HFFc6 (cell line): Measurements from ENCODE around the gene DEF6. TPM values are rescaled to one million over a fixed set of nuclear protein-coding genes. Genes with fewer than 3 reads are reported as not detected.
A peak's percentile ranks its signal among the peaks of the same experiment; 100 is the strongest.

ENCODE experiments used
- DNase-seq: peaks from one replicate; pipeline ENCODE4 v3.0.0-alpha.2; 2018
- H3K27ac Mint-ChIP-seq: 2 replicates; pipeline ENCODE4 v1.8.0; 2020; ENCODE audit warnings: mild to moderate bottlenecking, mixed read lengths
- H3K27me3 Mint-ChIP-seq: 2 replicates; pipeline ENCODE4 v1.8.0; 2021; ENCODE audit warnings: mild to moderate bottlenecking, moderate library complexity, mixed read lengths; ENCODE audit not compliant: insufficient read depth
- H3K36me3 Mint-ChIP-seq: 2 replicates; pipeline ENCODE4 v1.8.0; 2021; ENCODE audit warnings: low read depth, mixed read lengths
- H3K4me1 Mint-ChIP-seq: 2 replicates; pipeline ENCODE4 v1.8.0; 2020; ENCODE audit warnings: low read depth, mixed read lengths
- H3K4me3 Mint-ChIP-seq: 2 replicates; pipeline ENCODE4 v1.8.0; 2020; ENCODE audit warnings: mild to moderate bottlenecking, moderate library complexity, mixed read lengths
- H3K9me3 Mint-ChIP-seq: 2 replicates; pipeline ENCODE4 v1.8.0; 2020; ENCODE audit warnings: mild to moderate bottlenecking, mixed read lengths
- total RNA-seq, 6 experiments: library from RNA; stranded (reverse); fragmentation: NEBNext Ultra II Directional; extraction: Animal tissue kit (Norgen Biotek cat#: 25700); gene quantifications; 2 replicates in 1 of 6; 3 replicates in 5 of 6; pipeline ENCODE4 v1.2.3, GENCODE V29; 2021
- TF ChIP-seq, protein P1 (sequence below): fragments of 200-600 bp; sonication (generic); IDR thresholded peaks from 2 replicates; pipeline ENCODE4 v1.5.0; 2021; ENCODE audit warnings: antibody characterized with exemption, mild to moderate bottlenecking

The DEF6 gene
- total RNA-seq, 6 experiments from 2014 or later: 2.8 to 4.8 (median 3.6) TPM

GRCh38 chr6:35342258-35343091, 44.9 kb downstream of the DEF6 start, which contains the start of gene PPARD:
TSS of gene PPARD (plus strand) at chr6:35342558. CDS start at chr6:35411088, 68,530 bp downstream.
- peaks cover 3% of the 10 kb centered on the region for H3K27me3 Mint-ChIP-seq
- DNase-seq: peak; percentile 94
- TF ChIP-seq, protein P1, sequence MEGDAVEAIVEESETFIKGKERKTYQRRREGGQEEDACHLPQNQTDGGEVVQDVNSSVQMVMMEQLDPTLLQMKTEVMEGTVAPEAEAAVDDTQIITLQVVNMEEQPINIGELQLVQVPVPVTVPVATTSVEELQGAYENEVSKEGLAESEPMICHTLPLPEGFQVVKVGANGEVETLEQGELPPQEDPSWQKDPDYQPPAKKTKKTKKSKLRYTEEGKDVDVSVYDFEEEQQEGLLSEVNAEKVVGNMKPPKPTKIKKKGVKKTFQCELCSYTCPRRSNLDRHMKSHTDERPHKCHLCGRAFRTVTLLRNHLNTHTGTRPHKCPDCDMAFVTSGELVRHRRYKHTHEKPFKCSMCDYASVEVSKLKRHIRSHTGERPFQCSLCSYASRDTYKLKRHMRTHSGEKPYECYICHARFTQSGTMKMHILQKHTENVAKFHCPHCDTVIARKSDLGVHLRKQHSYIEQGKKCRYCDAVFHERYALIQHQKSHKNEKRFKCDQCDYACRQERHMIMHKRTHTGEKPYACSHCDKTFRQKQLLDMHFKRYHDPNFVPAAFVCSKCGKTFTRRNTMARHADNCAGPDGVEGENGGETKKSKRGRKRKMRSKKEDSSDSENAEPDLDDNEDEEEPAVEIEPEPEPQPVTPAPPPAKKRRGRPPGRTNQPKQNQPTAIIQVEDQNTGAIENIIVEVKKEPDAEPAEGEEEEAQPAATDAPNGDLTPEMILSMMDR: peak; percentile 97
- H3K4me3 Mint-ChIP-seq: peak within 1 kb of the TSS; percentile 98
- H3K4me1 Mint-ChIP-seq: peaks cover 36% of the 10 kb centered on the region
- H3K27ac Mint-ChIP-seq: peak within 1 kb of the TSS; percentile 93
- peaks cover 32% of the 10 kb centered on the region for H3K36me3 Mint-ChIP-seq
- no peaks in the 10 kb centered on the region for H3K9me3 Mint-ChIP-seq

- DNase-seq: no peak
- peaks cover 35% of the 10 kb centered on the region for H3K4me1 Mint-ChIP-seq
- H3K27ac Mint-ChIP-seq: peak overlapping the region; percentile 93
- no peaks in the 10 kb centered on the region for H3K9me3 Mint-ChIP-seq
- peak overlapping the region; percentile 98 for H3K4me3 Mint-ChIP-seq
- H3K36me3 Mint-ChIP-seq: peaks cover 35% of the 10 kb centered on the region
- H3K27me3 Mint-ChIP-seq: peaks cover 2% of the 10 kb centered on the region; the same call in 1 of the 2 replicates
- TF ChIP-seq, protein P1: no peak
Measured at GRCh38 chr6:35343092-35343834, 45.6 kb downstream of the DEF6 start.

GRCh38 chr6:35343835-35344550, 46.4 kb downstream of the DEF6 start:
- Mint-ChIP-seq H3K4me1 (peaks cover 35% of the 10 kb centered on the region), H3K27me3 (peaks cover 3% of the 10 kb centered on the region; the same call in 1 of the 2 replicates), H3K4me3 (peak overlapping the region; percentile 98), H3K9me3 (no peaks in the 10 kb centered on the region), H3K27ac (peak overlapping the region; percentile 93), H3K36me3 (peaks cover 41% of the 10 kb centered on the region)
- TF ChIP-seq, protein P1: no peak
- no peak for DNase-seq

DNA sequence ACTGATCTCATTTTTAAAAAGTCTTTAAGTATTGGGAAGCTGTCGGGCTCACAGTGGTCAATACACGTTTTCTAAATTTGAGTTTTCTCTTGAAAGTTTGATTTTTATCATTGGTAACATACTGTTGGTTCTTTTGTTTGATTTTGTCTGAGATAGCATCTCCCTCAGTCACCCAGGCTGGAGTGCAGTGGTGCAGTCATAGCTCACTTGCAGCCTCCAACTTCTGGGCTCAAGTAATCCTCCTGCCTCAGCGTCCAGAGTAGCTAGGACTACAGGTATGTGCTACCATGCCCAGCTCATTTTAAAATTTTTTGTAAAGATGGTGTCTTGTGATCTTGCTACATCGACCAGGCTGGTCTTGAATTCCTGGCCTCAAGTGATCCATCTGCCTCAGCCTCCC, 53.8 kb downstream of the DEF6 start:
- TF ChIP-seq, protein P1: no peak
- peaks cover 45% of the 10 kb centered on the region for H3K4me1 Mint-ChIP-seq
- no peak overlapping the region for H3K4me3 Mint-ChIP-seq
- H3K9me3 Mint-ChIP-seq: no peaks in the 10 kb centered on the region
- H3K36me3 Mint-ChIP-seq: peaks cover 59% of the 10 kb centered on the region
- H3K27ac Mint-ChIP-seq: no peak overlapping the region; the same call in 1 of the 2 replicates
- H3K27me3 Mint-ChIP-seq: peaks cover 5% of the 10 kb centered on the region
- DNase-seq: no peak

DNA sequence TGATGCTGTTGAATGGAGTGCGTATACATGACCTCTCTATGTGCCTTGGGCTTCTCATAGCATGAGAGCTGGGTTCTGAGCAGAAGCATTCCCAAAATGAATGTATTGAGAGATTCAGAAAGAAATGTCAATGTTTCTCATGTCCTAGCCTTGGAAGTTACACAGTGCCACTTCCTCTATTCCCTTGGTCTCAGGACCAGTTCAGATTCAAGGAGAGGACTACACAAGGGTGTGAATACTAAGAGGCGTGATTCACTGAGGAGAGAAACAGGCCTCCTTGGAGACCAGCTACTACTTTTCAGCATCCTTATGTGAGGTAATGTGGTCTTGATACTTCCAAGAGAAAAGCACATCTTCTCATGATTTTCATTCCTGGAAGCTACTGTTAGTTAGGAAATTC, 55.1 kb downstream of the DEF6 start:
- Mint-ChIP-seq H3K9me3 (no peaks in the 10 kb centered on the region), H3K36me3 (peaks cover 63% of the 10 kb centered on the region), H3K27ac (peak overlapping the region; percentile 4; the same call in 1 of the 2 replicates), H3K4me3 (no peak overlapping the region), H3K27me3 (peaks cover 5% of the 10 kb centered on the region), H3K4me1 (peaks cover 45% of the 10 kb centered on the region)
- DNase-seq: no peak
- TF ChIP-seq, protein P1: no peak
